ENCODE results near the gene ATAD1.
A peak's percentile ranks its signal among the peaks of the same experiment; 100 is the strongest.

Gene ATAD1

DNA sequence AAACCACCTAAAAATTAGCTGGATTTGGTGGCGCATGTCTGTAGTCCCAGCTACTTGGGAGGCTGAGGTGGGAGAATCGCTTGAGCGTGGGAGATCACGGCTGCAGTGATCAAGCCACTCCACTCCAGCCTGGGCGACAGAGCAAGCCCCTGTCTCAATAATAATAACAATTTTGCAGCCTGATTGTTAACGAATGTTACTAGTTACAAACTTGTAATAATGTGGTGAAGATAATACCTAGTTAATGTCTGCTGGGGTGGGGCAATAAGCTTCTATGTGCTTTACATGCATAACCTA lies 1.2 kb upstream of the ATAD1 start:
- Histone ChIP-seq H3K36me3 (ENCODE audit: insufficient read depth, low read length) (peaks cover 3% of the 10 kb centered on the region), H3K27me3 (ENCODE audit: insufficient read depth, low read length, poor library complexity) (no peaks in the 10 kb centered on the region), H3K9me3 (ENCODE audit: insufficient read depth, low read length, severe bottlenecking) (no peaks in the 10 kb centered on the region), H3K9ac (ENCODE audit: low read depth, low read length) (peak overlapping the region; percentile 89), H3K27ac (ENCODE audit: low read length) (peak overlapping the region; percentile 91; the same call in 1 of the 2 replicates), H3K79me2 (ENCODE audit: insufficient read depth, low read length) (peaks cover 38% of the 10 kb centered on the region), H3K4me1 (ENCODE audit: insufficient read depth, low read length) (peaks cover 47% of the 10 kb centered on the region), H2AFZ (ENCODE audit: low read depth, low read length) (peak overlapping the region; percentile 99), H3K4me2 (ENCODE audit: insufficient read depth, low read length) (peak overlapping the region; percentile 97), H4K20me1 (ENCODE audit: insufficient read depth, low read length) (peaks cover 24% of the 10 kb centered on the region), H3K4me3 (ENCODE audit: low read depth in 1 of 2, low read length in 2 of 2) (peak overlapping the region; percentile 93 to 96; a peak in 3 of 4 replicates)
- TF ChIP-seq EZH2 (IDR thresholded peaks at IDR 0.05; ENCODE audit: borderline replicate concordance, low read depth, low read length, severe bottlenecking) (no peak), CTCF (IDR thresholded peaks at IDR 0.05; ENCODE audit: borderline replicate concordance, extremely low read depth, low read length, poor library complexity, severe bottlenecking) (no peak)
- ATAC-seq (ENCODE audit: insufficient read depth, low read depth) (no peak), DNase-seq (no peak)

- Histone ChIP-seq H2AFZ (ENCODE audit: low read depth, low read length) (peak overlapping the region; percentile 99), H3K4me1 (ENCODE audit: insufficient read depth, low read length) (peaks cover 47% of the 10 kb centered on the region), H3K36me3 (ENCODE audit: insufficient read depth, low read length) (peaks cover 8% of the 10 kb centered on the region), H3K4me2 (ENCODE audit: insufficient read depth, low read length) (peak overlapping the region; percentile 97), H3K27me3 (ENCODE audit: insufficient read depth, low read length, poor library complexity) (no peaks in the 10 kb centered on the region), H3K27ac (ENCODE audit: low read length) (peak overlapping the region; percentile 91), H3K9me3 (ENCODE audit: insufficient read depth, low read length, severe bottlenecking) (no peaks in the 10 kb centered on the region), H3K4me3 (ENCODE audit: low read depth in 1 of 2, low read length in 2 of 2) (peak overlapping the region; percentile 93 to 96), H3K9ac (ENCODE audit: low read depth, low read length) (peak overlapping the region; percentile 89), H3K79me2 (ENCODE audit: insufficient read depth, low read length) (peaks cover 44% of the 10 kb centered on the region), H4K20me1 (ENCODE audit: insufficient read depth, low read length) (peaks cover 24% of the 10 kb centered on the region)
- DNase-seq (peak; percentile 56), ATAC-seq (ENCODE audit: insufficient read depth, low read depth) (peak; percentile 54)
- TF ChIP-seq EZH2 (IDR thresholded peaks at IDR 0.05; ENCODE audit: borderline replicate concordance, low read depth, low read length, severe bottlenecking) (no peak), CTCF (IDR thresholded peaks at IDR 0.05; ENCODE audit: borderline replicate concordance, extremely low read depth, low read length, poor library complexity, severe bottlenecking) (peak; percentile 47)
These were observed 671 bp upstream of the ATAD1 start for GRCh38 chr10:87818505-87819288.

DNA sequence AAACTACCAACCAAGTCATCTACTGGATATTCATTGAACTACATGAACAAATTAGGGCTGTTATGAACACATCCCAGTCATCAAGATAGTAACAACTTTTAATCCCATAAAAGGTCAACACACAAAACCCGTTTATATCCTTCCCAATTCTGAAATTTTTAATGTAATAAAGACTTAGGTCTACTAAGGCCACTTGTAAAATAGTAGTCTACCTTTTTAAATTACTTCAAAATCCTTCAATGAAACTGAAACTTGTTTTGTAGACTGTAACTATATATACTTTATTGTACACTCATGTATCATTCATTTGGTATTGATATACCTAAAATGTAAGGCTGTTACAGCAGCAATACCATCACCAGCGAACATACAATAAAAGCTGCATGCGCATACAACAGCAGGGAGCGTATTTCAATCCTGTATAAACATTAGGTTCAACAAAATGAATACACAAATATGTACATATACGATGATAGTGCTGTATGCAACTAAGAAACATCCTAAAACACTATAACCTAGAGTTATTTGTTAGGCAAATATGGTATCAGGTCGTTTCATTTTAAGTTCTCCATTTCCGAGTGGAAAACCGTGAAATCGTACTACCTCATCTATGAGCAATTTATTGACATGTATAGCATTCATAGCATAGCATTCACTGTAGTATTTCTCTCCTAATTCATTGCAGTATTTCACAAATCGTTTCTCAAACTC lies 973 bp downstream of the ATAD1 start:
- TF ChIP-seq EZH2 (IDR thresholded peaks at IDR 0.05; ENCODE audit: borderline replicate concordance, low read depth, low read length, severe bottlenecking) (no peak), CTCF (IDR thresholded peaks at IDR 0.05; ENCODE audit: borderline replicate concordance, extremely low read depth, low read length, poor library complexity, severe bottlenecking) (no peak)
- Histone ChIP-seq H3K79me2 (ENCODE audit: insufficient read depth, low read length) (peaks cover 60% of the 10 kb centered on the region), H3K9ac (ENCODE audit: low read depth, low read length) (peak overlapping the region; percentile 89), H3K36me3 (ENCODE audit: insufficient read depth, low read length) (peaks cover 23% of the 10 kb centered on the region), H3K9me3 (ENCODE audit: insufficient read depth, low read length, severe bottlenecking) (no peaks in the 10 kb centered on the region), H2AFZ (ENCODE audit: low read depth, low read length) (peak overlapping the region; percentile 99; the same call in 1 of the 2 replicates), H4K20me1 (ENCODE audit: insufficient read depth, low read length) (peaks cover 24% of the 10 kb centered on the region), H3K4me3 (ENCODE audit: low read depth in 1 of 2, low read length in 2 of 2) (peak overlapping the region; percentile 93 to 96), H3K27me3 (ENCODE audit: insufficient read depth, low read length, poor library complexity) (no peaks in the 10 kb centered on the region), H3K4me2 (ENCODE audit: insufficient read depth, low read length) (peak overlapping the region; percentile 97), H3K4me1 (ENCODE audit: insufficient read depth, low read length) (peaks cover 47% of the 10 kb centered on the region), H3K27ac (ENCODE audit: low read length) (peak overlapping the region; percentile 91)
- ATAC-seq (ENCODE audit: insufficient read depth, low read depth) (no peak), DNase-seq (no peak)
